Keratinocyte (primary cell): Measurements from ENCODE around the gene CLNK. TPM values are rescaled to one million over a fixed set of nuclear protein-coding genes. Genes with fewer than 3 reads are reported as not detected.

Experiments
- DNase-seq: peaks from one replicate; pipeline ENCODE4 v3.0.0-alpha.2; 2011; ENCODE audit warnings: low read depth, missing footprints, low spot score
- FAIRE-seq: peaks from 2 replicates; lab custom pipeline; 2011; peaks lifted over from hg19 to GRCh38; lab: Jason Lieb, UNC
- H2AFZ ChIP-seq: 2 replicates; pipeline ENCODE4 v1.6.0; 2012; ENCODE audit warnings: low read length, control low read depth, inconsistent platforms; ENCODE audit not compliant: control insufficient read depth
- H3K27ac ChIP-seq: 2 replicates; pipeline ENCODE4 v1.5.1; 2011; ENCODE audit warnings: low read length; ENCODE audit not compliant: control insufficient read depth, insufficient read depth
- H3K27me3 ChIP-seq: 3 replicates; pipeline ENCODE4 v1.6.0; 2011; ENCODE audit warnings: low read length; ENCODE audit not compliant: control insufficient read depth, insufficient read depth; ENCODE audit errors: extremely low read depth
- H3K36me3 ChIP-seq, 2 experiments: 2 replicates in 1 of 2; 3 replicates in 1 of 2; pipeline ENCODE4 v1.5.1; 2011; ENCODE audit warnings: low read length in 2 of 2, mild to moderate bottlenecking in 1 of 2; ENCODE audit not compliant: control insufficient read depth in 2 of 2, insufficient read depth in 2 of 2; ENCODE audit errors: extremely low read depth in 1 of 2
- H3K4me1 ChIP-seq: 3 replicates; pipeline ENCODE4 v1.5.1; 2011; ENCODE audit warnings: low read length; ENCODE audit not compliant: control insufficient read depth, insufficient read depth; ENCODE audit errors: extremely low read depth
- H3K4me2 ChIP-seq: 3 replicates; pipeline ENCODE4 v1.6.0; 2011; ENCODE audit warnings: low read depth, low read length; ENCODE audit not compliant: control insufficient read depth, insufficient read depth; ENCODE audit errors: extremely low read depth
- H3K4me3 ChIP-seq, 3 experiments: fragments of 200-600 bp in 1 of 3; sonication (generic) in 1 of 3; 2 replicates in 2 of 3; 3 replicates in 1 of 3; pipeline ENCODE4 v1.5.1; 2011 to 2016; ENCODE audit warnings: low read length in 3 of 3, mild to moderate bottlenecking in 3 of 3, control low read depth in 2 of 3, inconsistent platforms in 1 of 3, low read depth in 1 of 3, mixed read lengths in 1 of 3, mixed run types in 1 of 3, moderate library complexity in 1 of 3; ENCODE audit not compliant: control insufficient read depth in 2 of 3, insufficient read depth in 2 of 3; ENCODE audit errors: extremely low read depth in 1 of 3
- H3K79me2 ChIP-seq: 2 replicates; pipeline ENCODE4 v1.6.0; 2012; ENCODE audit warnings: low read length; ENCODE audit not compliant: control insufficient read depth, insufficient read depth
- H3K9ac ChIP-seq: 3 replicates; pipeline ENCODE4 v1.6.0; 2011; ENCODE audit warnings: low read length; ENCODE audit not compliant: control insufficient read depth, insufficient read depth; ENCODE audit errors: extremely low read depth
- H3K9me1 ChIP-seq: 3 replicates; pipeline ENCODE4 v1.6.0; 2011; ENCODE audit warnings: low read length; ENCODE audit not compliant: control insufficient read depth, insufficient read depth; ENCODE audit errors: extremely low read depth
- H3K9me3 ChIP-seq: 2 replicates; pipeline ENCODE4 v1.5.1; 2012; ENCODE audit warnings: low read depth, low read length; ENCODE audit not compliant: control insufficient read depth
- H4K20me1 ChIP-seq: 3 replicates; pipeline ENCODE4 v1.6.0; 2011; ENCODE audit warnings: low read length; ENCODE audit not compliant: control insufficient read depth, insufficient read depth; ENCODE audit errors: extremely low read depth
- CTCF ChIP-seq, 3 experiments: IDR thresholded peaks in 1 of 3; conservative IDR thresholded peaks in 1 of 3; optimal IDR thresholded peaks in 1 of 3; 2 replicates in 2 of 3; 3 replicates in 1 of 3; pipeline versions ENCODE3 to v1.5.1; 2011; ENCODE audit warnings: low read length in 3 of 3, mild to moderate bottlenecking in 3 of 3, moderate library complexity in 2 of 3, control low read depth in 1 of 3, inconsistent platforms in 1 of 3; ENCODE audit not compliant: insufficient read depth in 2 of 3; ENCODE audit errors: extremely low read depth in 1 of 3
- EZH2 ChIP-seq: IDR thresholded peaks from one replicate; pipeline ENCODE4 v1.6.1; 2012; ENCODE audit warnings: inconsistent platforms, mild to moderate bottlenecking, low read length, moderate library complexity
- dilution Hi-C: fragments of 300-500 bp; cut with MboI; formaldehyde crosslinking; loops from one replicate; pipeline ENCODE4 v1.7.0; 2020; ENCODE audit warnings: low sequenced_read_pairs; ENCODE audit not compliant: extremely low pct_ligation_motif_present
- polyA plus RNA-seq, 5 experiments: library from polyadenylated mRNA; depleted of rRNA in 3 of 5; stranded (reverse) in 3 of 5; stranded (forward) in 1 of 5; unstranded in 1 of 5; fragments of >200 nt; gene quantifications; 1 replicate in 1 of 5; 2 replicates in 3 of 5; 3 replicates in 1 of 5; pipeline versions ENCODE4 v1.2.1 to v1.2.3, GENCODE V29; 2011 to 2012; ENCODE audit warnings: missing spikeins in 2 of 5, low read depth in 1 of 5, low replicate concordance in 1 of 5

CLNK gene
- polyA plus RNA-seq, 1 donor (not counting 4 experiments of a cell fraction or from before 2014, with no cell fraction given), result not detected

- no peak for DNase-seq
- dilution Hi-C loops, result no loop called here
- FAIRE-seq, result no peak
Observed at GRCh38 chr4:10697086-10697485, 12.5 kb upstream of the CLNK start.

GRCh38 chr4:10696253-10696652, 11.7 kb upstream of the CLNK start:
- TF ChIP-seq EZH2 (no peak), CTCF (optimal IDR thresholded peaks at IDR 0.05 in 1 of 3, IDR thresholded peaks at IDR 0.05 in 1 of 3, conservative IDR thresholded peaks at IDR 0.05 in 1 of 3; ENCODE audit: extremely low read depth in 1 of 3, insufficient read depth in 2 of 3, low read length in 3 of 3) (no peak)
- Histone ChIP-seq H4K20me1 (no peaks in the 10 kb centered on the region), H2AFZ (no peak overlapping the region), H3K4me1 (peaks cover 9% of the 10 kb centered on the region), H3K79me2 (no peaks in the 10 kb centered on the region), H3K4me3 (no peak overlapping the region), H3K9me1 (no peaks in the 10 kb centered on the region), H3K27ac (no peak overlapping the region), H3K36me3 (no peaks in the 10 kb centered on the region), H3K9me3 (no peaks in the 10 kb centered on the region), H3K4me2 (no peak overlapping the region), H3K9ac (no peak overlapping the region), H3K27me3 (no peaks in the 10 kb centered on the region)
- no peak for FAIRE-seq
- dilution Hi-C loops, result no loop called here
- DNase-seq, result no peak

More at GRCh38 chr4:10697086-10697485, 12.5 kb upstream of the CLNK start:
- H3K9me1 ChIP-seq, result no peaks in the 10 kb centered on the region
- no peak overlapping the region for H3K9ac ChIP-seq
- H3K27me3 ChIP-seq, result no peaks in the 10 kb centered on the region
- no peaks in the 10 kb centered on the region for H3K9me3 ChIP-seq
- no peak overlapping the region for H2AFZ ChIP-seq
- H3K79me2 ChIP-seq, result no peaks in the 10 kb centered on the region
- no peak overlapping the region for H3K27ac ChIP-seq
- H3K4me2 ChIP-seq, result no peak overlapping the region
- no peak overlapping the region for H3K4me3 ChIP-seq
- no peaks in the 10 kb centered on the region for H3K36me3 ChIP-seq
- peaks cover 9% of the 10 kb centered on the region for H3K4me1 ChIP-seq
- H4K20me1 ChIP-seq, result no peaks in the 10 kb centered on the region
- TF ChIP-seq EZH2 (no peak), CTCF (optimal IDR thresholded peaks at IDR 0.05 in 1 of 3, IDR thresholded peaks at IDR 0.05 in 1 of 3, conservative IDR thresholded peaks at IDR 0.05 in 1 of 3; ENCODE audit: extremely low read depth in 1 of 3, insufficient read depth in 2 of 3, low read length in 3 of 3) (no peak)
